OCI-LY7 (cell line): ENCODE measurements around the gene EVI5L. TPM values are rescaled to one million over a fixed set of nuclear protein-coding genes. Genes with fewer than 3 reads are reported as not detected.

Experiments
- BruUV-seq: library from RNA; stranded (reverse); fragments of 400-500 nt; replicated peaks from 2 replicates; lab custom pipeline; 2021; lab: Mats Ljungman, UMichigan
- CTCF ChIA-PET: fragments of 300-600 bp; sonication (Branson Sonifier 250); formaldehyde crosslinking; loops from one replicate; lab custom pipeline; 2022; ENCODE audit warnings: antibody characterized with exemption; ENCODE audit not compliant: unreplicated experiment; lab: Charles Lee
- POLR2A ChIA-PET: fragments of 300-600 bp; sonication (Branson Sonifier 250); formaldehyde crosslinking; loops from one replicate; lab custom pipeline; 2022; ENCODE audit warnings: antibody characterized with exemption; lab: Charles Lee
- DNase-seq: peaks from one replicate; pipeline ENCODE4 v3.0.0-alpha.2; 2015; ENCODE audit warnings: low spot score
- H2AFZ ChIP-seq: fragments of 200-600 bp; sonication (generic), shearing (Covaris generic); 2 replicates; pipeline ENCODE4 v1.6.1; 2014; ENCODE audit warnings: mild to moderate bottlenecking, antibody characterized with exemption, low read length, moderate library complexity
- H3K27ac ChIP-seq: fragments of 200-600 bp; sonication (generic); 2 replicates; pipeline ENCODE4 v1.5.1; 2014; ENCODE audit warnings: mixed run types, low read depth, mild to moderate bottlenecking, moderate library complexity, low read length, inconsistent platforms; ENCODE audit not compliant: poor library complexity, severe bottlenecking
- H3K36me3 ChIP-seq: fragments of 200-600 bp; sonication (generic); 2 replicates; pipeline ENCODE4 v1.6.1; 2014; ENCODE audit warnings: mild to moderate bottlenecking, antibody characterized with exemption, low read length, moderate library complexity, mixed read lengths; ENCODE audit not compliant: insufficient read depth
- H3K4me1 ChIP-seq: fragments of 200-600 bp; sonication (generic); 2 replicates; pipeline ENCODE4 v1.5.1; 2014; ENCODE audit warnings: mild to moderate bottlenecking, low read length; ENCODE audit not compliant: insufficient read depth, poor library complexity, severe bottlenecking
- H3K4me2 ChIP-seq: fragments of 200-600 bp; sonication (generic); 2 replicates; pipeline ENCODE4 v1.6.1; 2014; ENCODE audit warnings: mild to moderate bottlenecking, low read length
- H3K4me3 ChIP-seq: fragments of 200-600 bp; sonication (generic); 2 replicates; pipeline ENCODE4 v1.5.1; 2014; ENCODE audit warnings: mild to moderate bottlenecking, low read depth, low read length; ENCODE audit not compliant: poor library complexity, severe bottlenecking
- H3K79me2 ChIP-seq: fragments of 200-600 bp; sonication (generic); 2 replicates; pipeline ENCODE4 v1.6.1; 2016; ENCODE audit warnings: low read depth, mild to moderate bottlenecking, low read length, moderate library complexity, mixed read lengths; ENCODE audit not compliant: insufficient read depth
- H3K9me2 ChIP-seq: fragments of 200-600 bp; sonication (generic); 2 replicates; pipeline ENCODE4 v1.6.1; 2016; ENCODE audit warnings: mild to moderate bottlenecking, low read length, mixed read lengths; ENCODE audit not compliant: insufficient read depth
- H3K9me3 ChIP-seq: fragments of 200-600 bp; sonication (generic); 2 replicates; pipeline ENCODE4 v1.6.1; 2014; ENCODE audit warnings: mild to moderate bottlenecking, mixed run types, low read length, mixed read lengths
- H4K20me1 ChIP-seq: fragments of 200-600 bp; sonication (generic); 2 replicates; pipeline ENCODE4 v1.6.1; 2014; ENCODE audit warnings: mild to moderate bottlenecking, antibody characterized with exemption, low read length, moderate library complexity, mixed read lengths; ENCODE audit not compliant: insufficient read depth
- CTCF ChIP-seq: fragments of 200-600 bp; sonication (generic); conservative IDR thresholded peaks from 2 replicates; pipeline ENCODE4 v1.5.1; 2014; ENCODE audit warnings: mild to moderate bottlenecking, antibody characterized with exemption, low read length, moderate library complexity, mixed read lengths
- EZH2phosphoT487 ChIP-seq: fragments of 200-600 bp; sonication (generic); IDR thresholded peaks from 2 replicates; pipeline ENCODE4 v1.6.1; 2018; ENCODE audit warnings: low read depth, borderline replicate concordance, mild to moderate bottlenecking, mixed run types, antibody characterized with exemption, low read length, moderate library complexity, mixed read lengths
- intact Hi-C: fragments of 100-400 bp; cut with micrococcal nuclease; formaldehyde crosslinking; loops from one replicate; pipeline ENCODE4 v1.10.0; 2022; ENCODE audit not compliant: unreplicated experiment
- total RNA-seq, 2 experiments: library from RNA; depleted of rRNA in 1 of 2; stranded (reverse); fragments of >200 nt in 1 of 2; shearing (Covaris generic) in 1 of 2; gene quantifications; 2 replicates each; pipeline ENCODE4 v1.2.3, GENCODE V29; 2014 to 2022

The EVI5L gene
- total RNA-seq, 2 experiments from 2014 or later: 2.7 to 5.5 TPM

- no peak overlapping the region for H2AFZ ChIP-seq
- POLR2A ChIA-PET: no interaction called here
- no peak overlapping the region for H3K4me3 ChIP-seq
- H3K9me2 ChIP-seq: no peaks in the 10 kb centered on the region
- H3K9me3 ChIP-seq: no peaks in the 10 kb centered on the region
- H3K36me3 ChIP-seq: no peaks in the 10 kb centered on the region
- no peak overlapping the region for H3K27ac ChIP-seq
- peaks cover 37% of the 10 kb centered on the region for H3K4me1 ChIP-seq
- no peaks in the 10 kb centered on the region for H4K20me1 ChIP-seq
- no peaks in the 10 kb centered on the region for H3K79me2 ChIP-seq
- DNase-seq: no peak
- no peak overlapping the region for H3K4me2 ChIP-seq
- CTCF ChIA-PET: no interaction called here
- no TSS peak for BruUV-seq
- intact Hi-C loops: no loop called here
- no peak for TF ChIP-seq CTCF
- TF ChIP-seq EZH2phosphoT487: no peak
These were observed 43.5 kb downstream of the EVI5L start for GRCh38 chr19:7873304-7874075.

GRCh38 chr19:7874076-7874896, 44.3 kb downstream of the EVI5L start, which contains the start of gene PRR36:
Gene PRR36 (minus strand): TSS chr19:7874390. CDS start chr19:7873689, 701 bp downstream.
- ChIA-PET CTCF (no interaction called here), POLR2A (no interaction called here)
- BruUV-seq: no TSS peak
- DNase-seq: no peak
- H3K4me3 ChIP-seq: no peak within 1 kb of the TSS
- intact Hi-C loops: no loop called here
- H3K79me2 ChIP-seq: no peaks in the 10 kb centered on the region
- no peak within 1 kb of the TSS for H2AFZ ChIP-seq
- H3K4me2 ChIP-seq: no peak within 1 kb of the TSS
- H3K9me3 ChIP-seq: no peaks in the 10 kb centered on the region
- peaks cover 32% of the 10 kb centered on the region for H3K4me1 ChIP-seq
- H4K20me1 ChIP-seq: no peaks in the 10 kb centered on the region
- no peak for TF ChIP-seq EZH2phosphoT487
- TF ChIP-seq CTCF: no peak
- no peak within 1 kb of the TSS for H3K27ac ChIP-seq
- no peaks in the 10 kb centered on the region for H3K9me2 ChIP-seq
- no peaks in the 10 kb centered on the region for H3K36me3 ChIP-seq
